HepG2 (cell line): Measurements from ENCODE around the gene TIMM10. TPM values are rescaled to one million over a fixed set of nuclear protein-coding genes. Genes with fewer than 3 reads are reported as not detected.
A peak's percentile ranks its signal among the peaks of the same experiment; 100 is the strongest.

Experiments used
- ATAC-seq: fragments of 200-7000 bp; cut with Tn5 transposase; 3 replicates; pipeline ENCODE4 v1.9.1; 2020; ENCODE audit warnings: mild to moderate bottlenecking, moderate library complexity
- BruUV-seq: library from RNA; stranded (reverse); fragments of 400-500 nt; replicated peaks from 2 replicates; lab custom pipeline; 2021; lab: Mats Ljungman, UMichigan
- CTCF ChIA-PET: fragments of 300-600 bp; formaldehyde crosslinking; extraction: SDS; loops from one replicate; lab custom pipeline; 2021; ENCODE audit warnings: low total read pairs, inconsistent platforms, low intra/inter-chr PET ratio; lab: Yijun Ruan, JAX
- POLR2A ChIA-PET: fragments of 350-600 bp; sonication (Branson Sonifier 250); formaldehyde crosslinking; loops from one replicate; lab custom pipeline; 2020; ENCODE audit warnings: antibody characterized with exemption, inconsistent platforms; lab: Yijun Ruan, JAX
- DNase-seq: peaks from one replicate; pipeline ENCODE4 v3.0.0-alpha.2; 2015; ENCODE audit warnings: low spot score
- FAIRE-seq: peaks from 3 replicates; lab custom pipeline; 2011; peaks lifted over from hg19 to GRCh38; lab: Jason Lieb, UNC
- H2AFZ ChIP-seq: one replicate; pipeline ENCODE4 v1.6.1; 2011; ENCODE audit warnings: low read length, inconsistent platforms
- H3K27ac ChIP-seq: fragments of 300-600 bp; 3 replicates; pipeline ENCODE4 v1.8.0; 2011; ENCODE audit warnings: mixed run types, mild to moderate bottlenecking, mixed read lengths, low read length, inconsistent platforms; ENCODE audit not compliant: insufficient read depth; ENCODE audit errors: extremely low read length
- H3K27me3 ChIP-seq, 2 experiments: fragments of 200-600 bp in 1 of 2; 2 replicates in 1 of 2; 3 replicates in 1 of 2; pipeline versions ENCODE4 v1.6.0 to v1.8.0; 2011; ENCODE audit warnings: low read length in 2 of 2, mild to moderate bottlenecking in 2 of 2, moderate library complexity in 2 of 2, inconsistent platforms in 1 of 2; ENCODE audit not compliant: insufficient read depth in 2 of 2, control insufficient read depth in 1 of 2
- H3K36me3 ChIP-seq, 2 experiments: fragments of 200-600 bp in 1 of 2; replicated peaks in 1 of 2; 2 replicates in 1 of 2; 3 replicates in 1 of 2; pipeline versions ENCODE4 v1.5.1 to v1.8.0; 2011; ENCODE audit warnings: low read length in 2 of 2, inconsistent platforms in 1 of 2; ENCODE audit not compliant: insufficient read depth in 2 of 2, control insufficient read depth in 1 of 2
- H3K4me1 ChIP-seq: 2 replicates; pipeline ENCODE4 v1.5.1; 2012; ENCODE audit warnings: low read length, inconsistent platforms; ENCODE audit not compliant: insufficient read depth
- H3K4me2 ChIP-seq: 2 replicates; pipeline ENCODE4 v1.6.0; 2011; ENCODE audit warnings: low read depth, low read length, inconsistent platforms
- H3K4me3 ChIP-seq, 3 experiments: fragments of 200-600 bp in 1 of 3; sonication (generic), shearing (Covaris generic) in 1 of 3; replicated peaks in 1 of 3; 2 replicates each; pipeline ENCODE4 v1.5.1; 2011 to 2016; ENCODE audit warnings: low read length in 3 of 3, inconsistent platforms in 2 of 3, low read depth in 2 of 3, mild to moderate bottlenecking in 2 of 3, control low read depth in 1 of 3, mixed read lengths in 1 of 3; ENCODE audit not compliant: insufficient read depth in 1 of 3
- H3K79me2 ChIP-seq: one replicate; pipeline ENCODE4 v1.6.1; 2011; ENCODE audit warnings: low read length, inconsistent platforms; ENCODE audit not compliant: insufficient read depth
- H3K9ac ChIP-seq: 2 replicates; pipeline ENCODE4 v1.6.0; 2011; ENCODE audit warnings: mild to moderate bottlenecking, low read depth, low read length, inconsistent platforms; ENCODE audit not compliant: insufficient read depth
- H3K9me3 ChIP-seq: 2 replicates; pipeline ENCODE4 v1.5.1; 2012; ENCODE audit warnings: mild to moderate bottlenecking, low read length
- H4K20me1 ChIP-seq: 2 replicates; pipeline ENCODE4 v1.6.0; 2011; ENCODE audit warnings: inconsistent platforms, mild to moderate bottlenecking, low read length, moderate library complexity; ENCODE audit not compliant: insufficient read depth
- ATF7 ChIP-seq, 2 experiments: fragments of 450-650 bp in 1 of 2; sonication (generic) in 1 of 2; formaldehyde crosslinking in 1 of 2; IDR thresholded peaks; 2 replicates each; pipeline versions ENCODE4 v1.4.0 to v1.6.1; 2016 to 2020; ENCODE audit warnings: antibody characterized with exemption in 1 of 2, mild to moderate bottlenecking in 1 of 2, missing genetic modification reagents in 1 of 2
- RBFOX2 ChIP-seq: fragments of 200-400 bp; formaldehyde crosslinking; IDR thresholded peaks from 2 replicates; pipeline ENCODE4 v1.6.1; 2017; ENCODE audit warnings: low read depth, mild to moderate bottlenecking, low read length
- ZNF3 ChIP-seq: IDR thresholded peaks from 2 replicates; pipeline ENCODE4 v1.7.0; 2017; ENCODE audit warnings: inconsistent platforms
- ZNF570 ChIP-seq: sonication (generic); formaldehyde crosslinking; IDR thresholded peaks from 2 replicates; pipeline ENCODE4 v1.4.0; 2020; ENCODE audit warnings: mild to moderate bottlenecking, missing genetic modification reagents, borderline replicate concordance
- WGBS: methylation state at CpG from one replicate; pipeline ENCODE4 v1.1.6; 2017; ENCODE audit warnings: low lambda C conversion rate; 5-methylcytosine and 5-hydroxymethylcytosine counted together
- in situ Hi-C: cut with HindIII; loops from 2 replicates; pipeline ENCODE4 v1.10.0; 2017; ENCODE audit warnings: low pct_unique_long_range_greater_than_20kb; ENCODE audit not compliant: extremely low pct_ligation_motif_present
- intact Hi-C: fragments of 100-400 bp; cut with micrococcal nuclease; formaldehyde crosslinking; loops from one replicate; pipeline ENCODE4 v1.10.0; 2022; ENCODE audit not compliant: unreplicated experiment
- polyA plus RNA-seq, 8 experiments: library from polyadenylated mRNA; depleted of rRNA in 3 of 8; stranded (reverse) in 7 of 8; unstranded in 1 of 8; fragments of >200 nt; fragmentation: Illumina TruSeq in 4 of 8; extraction: Trizol in 4 of 8; gene quantifications; 2 replicates each; pipeline versions ENCODE4 v1.2.1 to v1.2.3, GENCODE V29; 2011 to 2016; ENCODE audit warnings: low read depth in 4 of 8, missing spikeins in 1 of 8, mixed read lengths in 1 of 8; ENCODE audit not compliant: insufficient read depth in 1 of 8
- total RNA-seq, 5 experiments: library from RNA; depleted of rRNA; stranded (reverse); fragments of >200 nt; fragmentation: Illumina TruSeq; extraction: Trizol; gene quantifications; 2 replicates each; pipeline ENCODE4 v1.2.3, GENCODE V29; 2016; ENCODE audit warnings: low read depth in 1 of 5
- TF ChIP-seq, protein P1 (sequence below): sonication (generic); formaldehyde crosslinking; IDR thresholded peaks from 2 replicates; pipeline ENCODE4 v1.4.0; 2020; ENCODE audit warnings: missing genetic modification reagents, borderline replicate concordance
- TF ChIP-seq, protein P2 (sequence below): IDR thresholded peaks from 2 replicates; pipeline ENCODE4 v1.6.1; 2018; ENCODE audit warnings: missing genetic modification reagents, mild to moderate bottlenecking, missing compliant biosample characterization

Gene TIMM10
- total and polyA plus RNA-seq, 2 of the 13 experiments (the other 11 are each of a cell fraction or from before 2014, with no cell fraction given) = 67.8 to 82.2 TPM

DNA sequence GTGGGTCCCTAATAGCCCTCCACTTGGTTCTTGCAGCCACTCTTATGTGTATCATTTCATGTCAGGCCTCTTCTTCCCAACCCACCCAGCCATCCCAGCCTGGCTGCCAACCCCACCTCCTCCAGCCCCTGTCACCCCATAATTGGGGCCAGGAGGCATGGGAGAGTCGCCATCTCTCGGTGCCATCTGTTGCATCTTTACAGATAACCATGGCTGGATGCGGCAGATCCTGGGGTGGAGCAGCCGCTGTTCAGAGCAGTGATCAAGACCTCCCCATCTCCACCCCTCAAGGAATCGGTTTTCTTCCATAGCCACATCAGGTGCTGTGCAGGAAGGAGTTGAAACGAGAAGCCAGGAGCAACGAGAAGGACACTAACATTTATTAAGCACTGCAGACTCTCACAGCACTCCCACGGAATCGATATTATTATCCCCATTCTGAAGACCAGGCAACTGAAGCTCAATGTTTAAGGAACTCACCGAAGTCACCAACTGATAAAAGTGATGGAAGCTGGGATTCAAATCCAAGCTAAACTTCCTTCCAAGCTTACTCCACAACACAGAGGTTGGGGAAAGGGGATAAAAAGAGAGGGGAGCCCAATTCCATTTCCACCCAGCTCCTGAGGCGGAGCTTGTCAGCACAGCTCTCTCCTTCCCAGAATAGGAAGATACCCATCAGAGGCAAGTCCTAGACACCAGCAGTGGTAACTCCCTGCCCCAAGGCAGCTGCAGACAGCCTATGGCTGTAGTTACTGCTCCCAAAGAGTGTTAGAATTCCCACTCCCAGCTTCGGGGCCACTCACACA lies 17.7 kb downstream of the TIMM10 start:
- no peak for ATAC-seq

DNA sequence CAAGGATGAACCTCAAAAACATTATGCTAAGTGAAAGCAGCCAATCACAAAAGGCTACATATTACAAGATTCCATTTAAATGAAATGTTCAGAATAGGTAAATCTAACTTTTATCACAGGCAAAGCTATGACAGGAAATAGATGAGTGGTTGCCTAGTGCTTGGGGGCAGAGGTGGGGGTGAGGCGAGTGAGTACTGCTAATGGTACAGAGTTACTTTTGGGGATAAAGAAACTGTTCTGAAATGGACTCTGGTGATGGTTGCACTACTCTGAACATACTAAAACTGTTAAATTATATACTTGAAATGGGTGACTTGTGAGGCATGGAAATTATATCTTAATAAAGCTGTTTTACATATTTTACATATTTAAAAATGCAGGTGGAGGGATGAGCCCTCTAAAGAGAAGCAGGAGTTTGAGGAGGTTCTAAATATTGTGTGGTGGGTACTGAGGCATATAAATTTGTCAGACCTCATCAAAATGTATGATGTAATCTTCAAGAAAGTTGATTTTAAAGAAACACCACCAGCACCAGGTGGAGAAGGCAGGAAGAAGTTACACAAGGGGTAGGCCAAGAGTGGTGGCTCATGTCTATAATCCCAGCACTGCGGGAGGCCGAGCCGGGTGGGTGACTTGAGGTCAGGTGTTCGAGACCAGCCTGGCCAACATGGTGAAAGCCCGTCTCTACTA lies 18.7 kb downstream of the TIMM10 start:
- peaks cover 70% of the 10 kb centered on the region for H3K4me1 ChIP-seq
- 93% methylated on average over 6 of the region's 6 CpGs for WGBS
- H3K4me2 ChIP-seq = no peak overlapping the region
- H4K20me1 ChIP-seq = no peaks in the 10 kb centered on the region; the same call in 1 of the 2 replicates
- peaks cover 0 to 23% of the 10 kb centered on the region in 2 experiments; a peak in 1 of 5 replicates for H3K36me3 ChIP-seq
- BruUV-seq = no TSS peak
- H2AFZ ChIP-seq = no peak overlapping the region
- H3K9me3 ChIP-seq = no peaks in the 10 kb centered on the region
- ChIA-PET CTCF (no interaction called here), POLR2A (interaction anchor here (1.5 kb wide), 1 partner anchor 14 kb away, joined by 10 read pairs; no protein-coding TSS in a partner anchor)
- intact Hi-C loops (no loop called here), in situ Hi-C loops (no loop called here)
- DNase-seq = no peak
- H3K4me3 ChIP-seq = no peak overlapping the region
- no peak overlapping the region for H3K27ac ChIP-seq
- H3K27me3 ChIP-seq = no peaks in the 10 kb centered on the region
- TF ChIP-seq ATF7 (IDR thresholded peaks at IDR 0.05) = 0 out of 2 replicates have a peak, but pooled peaks have one; percentile 14
- no peak for TF ChIP-seq ATF7 (CRISPR knock-in tag; IDR thresholded peaks at IDR 0.05)
- TF ChIP-seq, protein P1, sequence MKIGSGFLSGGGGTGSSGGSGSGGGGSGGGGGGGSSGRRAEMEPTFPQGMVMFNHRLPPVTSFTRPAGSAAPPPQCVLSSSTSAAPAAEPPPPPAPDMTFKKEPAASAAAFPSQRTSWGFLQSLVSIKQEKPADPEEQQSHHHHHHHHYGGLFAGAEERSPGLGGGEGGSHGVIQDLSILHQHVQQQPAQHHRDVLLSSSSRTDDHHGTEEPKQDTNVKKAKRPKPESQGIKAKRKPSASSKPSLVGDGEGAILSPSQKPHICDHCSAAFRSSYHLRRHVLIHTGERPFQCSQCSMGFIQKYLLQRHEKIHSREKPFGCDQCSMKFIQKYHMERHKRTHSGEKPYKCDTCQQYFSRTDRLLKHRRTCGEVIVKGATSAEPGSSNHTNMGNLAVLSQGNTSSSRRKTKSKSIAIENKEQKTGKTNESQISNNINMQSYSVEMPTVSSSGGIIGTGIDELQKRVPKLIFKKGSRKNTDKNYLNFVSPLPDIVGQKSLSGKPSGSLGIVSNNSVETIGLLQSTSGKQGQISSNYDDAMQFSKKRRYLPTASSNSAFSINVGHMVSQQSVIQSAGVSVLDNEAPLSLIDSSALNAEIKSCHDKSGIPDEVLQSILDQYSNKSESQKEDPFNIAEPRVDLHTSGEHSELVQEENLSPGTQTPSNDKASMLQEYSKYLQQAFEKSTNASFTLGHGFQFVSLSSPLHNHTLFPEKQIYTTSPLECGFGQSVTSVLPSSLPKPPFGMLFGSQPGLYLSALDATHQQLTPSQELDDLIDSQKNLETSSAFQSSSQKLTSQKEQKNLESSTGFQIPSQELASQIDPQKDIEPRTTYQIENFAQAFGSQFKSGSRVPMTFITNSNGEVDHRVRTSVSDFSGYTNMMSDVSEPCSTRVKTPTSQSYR (CRISPR knock-in tag) = no peak
- TF ChIP-seq ZNF3 (CRISPR knock-in tag) = no peak
- TF ChIP-seq, protein P2, sequence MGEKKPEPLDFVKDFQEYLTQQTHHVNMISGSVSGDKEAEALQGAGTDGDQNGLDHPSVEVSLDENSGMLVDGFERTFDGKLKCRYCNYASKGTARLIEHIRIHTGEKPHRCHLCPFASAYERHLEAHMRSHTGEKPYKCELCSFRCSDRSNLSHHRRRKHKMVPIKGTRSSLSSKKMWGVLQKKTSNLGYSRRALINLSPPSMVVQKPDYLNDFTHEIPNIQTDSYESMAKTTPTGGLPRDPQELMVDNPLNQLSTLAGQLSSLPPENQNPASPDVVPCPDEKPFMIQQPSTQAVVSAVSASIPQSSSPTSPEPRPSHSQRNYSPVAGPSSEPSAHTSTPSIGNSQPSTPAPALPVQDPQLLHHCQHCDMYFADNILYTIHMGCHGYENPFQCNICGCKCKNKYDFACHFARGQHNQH (CRISPR knock-in tag) = no peak
- peaks cover 62% of the 10 kb centered on the region for H3K79me2 ChIP-seq
- no peak for FAIRE-seq
- H3K9ac ChIP-seq = no peak overlapping the region
- no peak for ATAC-seq

More for the DNA sequence above, 17.7 kb downstream of the TIMM10 start:
- DNase-seq (no peak), FAIRE-seq (no peak)
- H3K27me3 ChIP-seq = no peaks in the 10 kb centered on the region
- H3K9me3 ChIP-seq = no peaks in the 10 kb centered on the region
- H3K79me2 ChIP-seq = peaks cover 58% of the 10 kb centered on the region
- peak overlapping the region; percentile 76 to 95 (median 86) for H3K4me3 ChIP-seq
- H3K4me1 ChIP-seq = peaks cover 69% of the 10 kb centered on the region
- peak overlapping the region; percentile 85; the same call in 1 of the 2 replicates for H3K9ac ChIP-seq
- CTCF ChIA-PET = no interaction called here
- peak overlapping the region; percentile 82 for H3K27ac ChIP-seq
- intact Hi-C loops (no loop called here), in situ Hi-C loops (no loop called here)
- 82% methylated on average over 11 of the region's 12 CpGs for WGBS
- POLR2A ChIA-PET = interaction anchor here (5.4 to 6.9 kb wide), 4 partner anchors 9 to 20 kb away, joined by 42 to 111 read pairs (median 98); no protein-coding TSS in a partner anchor
- peak overlapping the region; percentile 96 for H3K4me2 ChIP-seq
- TF ChIP-seq RBFOX2 (peak; percentile 24; the same call in 1 of the 2 replicates), ZNF570 (CRISPR knock-in tag) (no peak)
- H3K36me3 ChIP-seq = peaks cover 0 to 17% of the 10 kb centered on the region in 2 experiments; a peak in 1 of 5 replicates
- no peak overlapping the region for H2AFZ ChIP-seq
- no peaks in the 10 kb centered on the region; the same call in 1 of the 2 replicates for H4K20me1 ChIP-seq
- no TSS peak for BruUV-seq
